HUES48 (cell line): Measurements from ENCODE around the gene YARS1.
"Not testable (repeated sequence)": the region's sequence is repeated elsewhere in the genome, so short reads cannot be mapped to it uniquely, and the experiment has no call there.

Experiments used
- H3K27ac ChIP-seq: one replicate; pipeline ENCODE4 v1.7.0; 2013; ENCODE audit warnings: low read depth, low read length, inconsistent platforms
- H3K27me3 ChIP-seq: 2 replicates; pipeline ENCODE4 v1.6.1; 2013; ENCODE audit warnings: mild to moderate bottlenecking, low read length; ENCODE audit not compliant: control insufficient read depth, insufficient read depth
- H3K36me3 ChIP-seq: 2 replicates; pipeline ENCODE4 v1.6.1; 2013; ENCODE audit warnings: low read length; ENCODE audit not compliant: control insufficient read depth, insufficient read depth
- H3K4me1 ChIP-seq: 2 replicates; pipeline ENCODE4 v1.6.1; 2013; ENCODE audit warnings: mild to moderate bottlenecking, low read length; ENCODE audit not compliant: control insufficient read depth, insufficient read depth
- H3K4me3 ChIP-seq: 2 replicates; pipeline ENCODE4 v1.5.1; 2013; ENCODE audit warnings: mild to moderate bottlenecking, low read depth, low read length
- H3K9ac ChIP-seq: 2 replicates; pipeline ENCODE4 v1.6.1; 2013; ENCODE audit warnings: mild to moderate bottlenecking, low read depth, low read length, moderate library complexity
- H3K9me3 ChIP-seq: 2 replicates; pipeline ENCODE4 v1.6.1; 2013; ENCODE audit warnings: low read length; ENCODE audit not compliant: control insufficient read depth, insufficient read depth

Gene YARS1

GRCh38 chr1:32798191-32798590, 19.0 kb downstream of the YARS1 start:
- no peaks in the 10 kb centered on the region for H3K4me1 ChIP-seq
- H3K27ac ChIP-seq = no peak overlapping the region
- H3K36me3 ChIP-seq = peaks cover 91% of the 10 kb centered on the region
- H3K9me3 ChIP-seq = no peaks in the 10 kb centered on the region
- no peak overlapping the region for H3K9ac ChIP-seq
- no peak overlapping the region for H3K4me3 ChIP-seq
- no peaks in the 10 kb centered on the region for H3K27me3 ChIP-seq

GRCh38 chr1:32797456-32797855, 19.7 kb downstream of the YARS1 start:
- Histone ChIP-seq H3K27ac (no peak overlapping the region), H3K9ac (no peak overlapping the region), H3K4me1 (no peaks in the 10 kb centered on the region), H3K36me3 (peaks cover 89% of the 10 kb centered on the region), H3K27me3 (no peaks in the 10 kb centered on the region), H3K9me3 (no peaks in the 10 kb centered on the region), H3K4me3 (no peak overlapping the region)

- not testable (repeated sequence) for H3K9me3 ChIP-seq, H3K27ac ChIP-seq, H3K9ac ChIP-seq, H3K4me3 ChIP-seq, H3K27me3 ChIP-seq, H3K4me1 ChIP-seq
- H3K36me3 ChIP-seq = peaks cover 91% of the 10 kb centered on the region
Measured at GRCh38 chr1:32795763-32796162, 21.4 kb downstream of the YARS1 start.

- Histone ChIP-seq H3K9me3 (no peaks in the 10 kb centered on the region), H3K27ac (no peak overlapping the region), H3K36me3 (peaks cover 82% of the 10 kb centered on the region), H3K4me1 (no peaks in the 10 kb centered on the region), H3K4me3 (no peak overlapping the region), H3K9ac (no peak overlapping the region), H3K27me3 (no peaks in the 10 kb centered on the region)
Measured at GRCh38 chr1:32791881-32792280, 25.3 kb downstream of the YARS1 start.

- not testable (repeated sequence) for H3K4me1 ChIP-seq, H3K27ac ChIP-seq, H3K27me3 ChIP-seq, H3K4me3 ChIP-seq, H3K9me3 ChIP-seq, H3K9ac ChIP-seq
- peaks cover 82% of the 10 kb centered on the region for H3K36me3 ChIP-seq
Measured at GRCh38 chr1:32789356-32789755, 27.8 kb downstream of the YARS1 start.

GRCh38 chr1:32786856-32787255, 30.3 kb downstream of the YARS1 start:
- no peak overlapping the region for H3K27ac ChIP-seq
- no peaks in the 10 kb centered on the region for H3K9me3 ChIP-seq
- peaks cover 84% of the 10 kb centered on the region for H3K36me3 ChIP-seq
- no peak overlapping the region for H3K4me3 ChIP-seq
- no peak overlapping the region for H3K9ac ChIP-seq
- H3K27me3 ChIP-seq = no peaks in the 10 kb centered on the region
- no peaks in the 10 kb centered on the region for H3K4me1 ChIP-seq

GRCh38 chr1:32784817-32785216, 32.3 kb downstream of the YARS1 start:
- Histone ChIP-seq H3K4me3 (no peak overlapping the region), H3K4me1 (no peaks in the 10 kb centered on the region), H3K27me3 (no peaks in the 10 kb centered on the region), H3K9me3 (no peaks in the 10 kb centered on the region), H3K27ac (no peak overlapping the region), H3K9ac (no peak overlapping the region), H3K36me3 (peaks cover 90% of the 10 kb centered on the region)

- no peaks in the 10 kb centered on the region for H3K4me1 ChIP-seq
- peaks cover 92% of the 10 kb centered on the region for H3K36me3 ChIP-seq
Measured at GRCh38 chr1:32783851-32784250, 33.3 kb downstream of the YARS1 start.

GRCh38 chr1:32782086-32782485, 35.1 kb downstream of the YARS1 start:
- no peaks in the 10 kb centered on the region for H3K27me3 ChIP-seq
- no peak overlapping the region for H3K9ac ChIP-seq
- no peaks in the 10 kb centered on the region for H3K4me1 ChIP-seq
- no peak overlapping the region for H3K4me3 ChIP-seq
- H3K27ac ChIP-seq = no peak overlapping the region
- H3K9me3 ChIP-seq = no peaks in the 10 kb centered on the region
- H3K36me3 ChIP-seq = peaks cover 91% of the 10 kb centered on the region

More at GRCh38 chr1:32783851-32784250, 33.3 kb downstream of the YARS1 start:
- H3K9ac ChIP-seq = no peak overlapping the region
- H3K27ac ChIP-seq = no peak overlapping the region
- H3K9me3 ChIP-seq = no peaks in the 10 kb centered on the region
- no peak overlapping the region for H3K4me3 ChIP-seq
- no peaks in the 10 kb centered on the region for H3K27me3 ChIP-seq

GRCh38 chr1:32780628-32781234, 36.4 kb downstream of the YARS1 start:
- Histone ChIP-seq H3K27ac (no peak overlapping the region), H3K27me3 (no peaks in the 10 kb centered on the region), H3K4me3 (no peak overlapping the region), H3K4me1 (peaks cover 2% of the 10 kb centered on the region; the same call in 1 of the 2 replicates), H3K9ac (no peak overlapping the region), H3K9me3 (no peaks in the 10 kb centered on the region), H3K36me3 (peaks cover 90% of the 10 kb centered on the region)

- Histone ChIP-seq H3K9ac (no peak overlapping the region), H3K36me3 (peaks cover 95% of the 10 kb centered on the region), H3K27me3 (no peaks in the 10 kb centered on the region), H3K27ac (no peak overlapping the region), H3K9me3 (no peaks in the 10 kb centered on the region), H3K4me3 (no peak overlapping the region), H3K4me1 (peaks cover 4% of the 10 kb centered on the region; the same call in 1 of the 2 replicates)
Measured at GRCh38 chr1:32780005-32780404, 37.2 kb downstream of the YARS1 start.
